Skeletal muscle satellite cell (primary cell): ENCODE results near the gene DDX17.

ENCODE experiments used
- H3K27me3 ChIP-seq: 2 replicates; pipeline ENCODE4 v1.7.0; 2013; ENCODE audit warnings: low read length; ENCODE audit not compliant: control insufficient read depth, insufficient read depth
- H3K36me3 ChIP-seq: 2 replicates; pipeline ENCODE4 v1.7.0; 2013; ENCODE audit warnings: mild to moderate bottlenecking, control low read depth, low read length; ENCODE audit not compliant: insufficient read depth
- H3K4me1 ChIP-seq: 2 replicates; pipeline ENCODE4 v1.7.0; 2013; ENCODE audit warnings: low read length; ENCODE audit not compliant: control insufficient read depth, insufficient read depth
- H3K4me2 ChIP-seq: 2 replicates; pipeline ENCODE4 v1.7.0; 2013; ENCODE audit warnings: mild to moderate bottlenecking, low read length
- H3K4me3 ChIP-seq: 2 replicates; pipeline ENCODE4 v1.7.0; 2013; ENCODE audit warnings: low read length
- H3K9ac ChIP-seq: 2 replicates; pipeline ENCODE4 v1.7.0; 2013; ENCODE audit warnings: mild to moderate bottlenecking, low read depth, low read length, moderate library complexity
- H3K9me3 ChIP-seq: replicated peaks from 2 replicates; pipeline ENCODE4 v1.7.0; 2013; ENCODE audit warnings: mild to moderate bottlenecking, control low read depth, low read length

Gene DDX17

DNA sequence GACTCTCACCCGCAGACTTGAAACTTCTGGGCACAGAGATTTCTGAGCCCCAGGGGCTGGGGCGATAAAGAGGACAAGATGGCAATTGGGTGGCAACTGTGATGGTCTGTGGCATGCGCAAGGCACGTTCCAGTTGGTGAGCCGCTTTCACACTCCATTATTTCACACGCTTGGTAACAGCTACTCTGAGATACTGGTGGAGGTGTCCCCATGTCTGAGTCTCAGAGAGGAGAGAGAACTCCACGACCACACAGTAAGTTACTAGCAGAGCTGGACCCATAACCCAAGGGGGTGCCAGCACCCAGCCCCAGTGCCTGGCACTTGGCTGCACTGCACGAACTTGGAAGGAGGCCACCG lies 45.1 kb downstream of the DDX17 start:
- H3K9me3 ChIP-seq = no peaks in the 10 kb centered on the region
- peaks cover 6% of the 10 kb centered on the region for H3K4me1 ChIP-seq
- H3K9ac ChIP-seq = no peak overlapping the region
- no peaks in the 10 kb centered on the region for H3K36me3 ChIP-seq
- H3K4me2 ChIP-seq = peak overlapping the region; percentile 74
- H3K27me3 ChIP-seq = peaks cover 66% of the 10 kb centered on the region
- H3K4me3 ChIP-seq = no peak overlapping the region

- H3K4me2 ChIP-seq = no peak overlapping the region
These were observed 45.7 kb downstream of the DDX17 start for GRCh38 chr22:38460426-38460840.

DNA sequence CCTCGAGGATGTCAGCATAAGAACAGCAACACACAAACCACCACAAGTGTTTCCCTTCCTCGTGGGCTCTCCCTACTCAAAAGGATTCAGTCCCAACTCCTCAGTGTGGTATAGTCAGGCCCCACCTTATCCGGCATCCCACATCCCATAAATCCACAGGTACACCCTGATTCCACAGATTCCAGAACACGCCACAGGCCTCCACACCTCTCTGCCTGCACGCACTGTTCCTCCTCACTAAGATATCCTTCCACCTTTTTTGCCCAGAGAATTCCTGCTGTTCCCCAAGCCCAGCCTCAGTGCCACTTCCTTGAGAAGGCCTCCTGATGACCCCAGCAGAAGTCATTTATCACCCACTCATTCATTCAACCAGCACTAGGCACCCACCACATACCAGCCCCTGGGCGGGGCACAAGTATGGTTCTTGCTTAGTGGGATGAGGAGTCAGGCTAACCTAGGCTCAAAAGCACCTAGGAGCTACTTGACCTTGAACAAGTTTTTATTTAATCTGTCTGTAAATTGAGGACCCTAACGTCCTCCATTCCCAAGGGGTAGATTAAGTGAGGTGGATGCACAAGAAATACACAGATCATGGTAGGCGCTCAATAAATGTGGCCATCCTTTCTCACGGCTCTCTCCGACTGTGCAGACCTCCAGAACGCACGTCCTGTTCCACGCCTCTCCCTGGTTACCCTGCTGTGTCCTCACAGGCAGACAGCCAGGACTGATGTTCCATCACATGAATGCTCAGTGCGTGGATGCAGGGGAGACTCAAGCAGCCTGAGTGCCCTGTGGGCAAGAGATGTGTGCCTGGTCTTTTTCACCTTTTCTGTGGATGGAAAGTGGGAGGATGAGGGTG lies 49.0 kb downstream of the DDX17 start:
- H3K4me3 ChIP-seq = no peak overlapping the region
- H3K9ac ChIP-seq = no peak overlapping the region
- H3K36me3 ChIP-seq = no peaks in the 10 kb centered on the region
- H3K4me2 ChIP-seq = no peak overlapping the region
- no peaks in the 10 kb centered on the region for H3K9me3 ChIP-seq
- H3K4me1 ChIP-seq = peaks cover 6% of the 10 kb centered on the region
- H3K27me3 ChIP-seq = peaks cover 83% of the 10 kb centered on the region

More at GRCh38 chr22:38460426-38460840, 45.7 kb downstream of the DDX17 start:
- Histone ChIP-seq H3K36me3 (no peaks in the 10 kb centered on the region), H3K27me3 (peaks cover 69% of the 10 kb centered on the region), H3K9me3 (no peaks in the 10 kb centered on the region), H3K4me1 (peaks cover 6% of the 10 kb centered on the region), H3K9ac (no peak overlapping the region), H3K4me3 (no peak overlapping the region)

DNA sequence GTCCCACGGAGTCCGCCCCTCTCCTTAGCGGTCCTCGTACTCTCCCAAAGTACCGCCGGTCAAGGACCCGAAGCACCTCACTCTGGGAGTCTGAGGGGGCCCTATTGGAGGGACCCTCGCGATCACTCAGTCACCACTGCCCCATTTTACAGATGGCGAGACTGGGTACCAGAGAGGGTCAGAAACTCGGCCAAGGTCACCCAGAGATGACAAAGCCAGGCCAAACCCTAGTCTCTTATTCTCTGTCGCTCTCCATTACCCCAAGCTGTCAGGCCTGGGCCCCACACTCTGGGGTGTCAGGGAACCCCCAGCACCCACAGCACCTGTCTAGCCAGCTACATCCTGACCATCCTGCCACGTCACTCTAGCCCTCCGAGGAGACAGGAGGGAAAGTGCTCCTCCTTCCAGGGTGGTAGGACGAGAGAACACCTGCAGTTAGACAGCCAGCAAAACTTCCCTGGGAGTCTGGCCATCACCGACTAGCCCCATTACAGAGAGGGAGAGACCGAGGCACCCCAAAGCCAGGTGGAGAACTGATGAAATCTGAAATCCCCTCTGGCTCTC lies 49.8 kb downstream of the DDX17 start:
- H3K4me3 ChIP-seq = no peak overlapping the region
- no peak overlapping the region for H3K9ac ChIP-seq
- peaks cover 2% of the 10 kb centered on the region for H3K4me1 ChIP-seq
- no peaks in the 10 kb centered on the region for H3K9me3 ChIP-seq
- peaks cover 88% of the 10 kb centered on the region for H3K27me3 ChIP-seq
- H3K4me2 ChIP-seq = no peak overlapping the region
- no peaks in the 10 kb centered on the region for H3K36me3 ChIP-seq

DNA sequence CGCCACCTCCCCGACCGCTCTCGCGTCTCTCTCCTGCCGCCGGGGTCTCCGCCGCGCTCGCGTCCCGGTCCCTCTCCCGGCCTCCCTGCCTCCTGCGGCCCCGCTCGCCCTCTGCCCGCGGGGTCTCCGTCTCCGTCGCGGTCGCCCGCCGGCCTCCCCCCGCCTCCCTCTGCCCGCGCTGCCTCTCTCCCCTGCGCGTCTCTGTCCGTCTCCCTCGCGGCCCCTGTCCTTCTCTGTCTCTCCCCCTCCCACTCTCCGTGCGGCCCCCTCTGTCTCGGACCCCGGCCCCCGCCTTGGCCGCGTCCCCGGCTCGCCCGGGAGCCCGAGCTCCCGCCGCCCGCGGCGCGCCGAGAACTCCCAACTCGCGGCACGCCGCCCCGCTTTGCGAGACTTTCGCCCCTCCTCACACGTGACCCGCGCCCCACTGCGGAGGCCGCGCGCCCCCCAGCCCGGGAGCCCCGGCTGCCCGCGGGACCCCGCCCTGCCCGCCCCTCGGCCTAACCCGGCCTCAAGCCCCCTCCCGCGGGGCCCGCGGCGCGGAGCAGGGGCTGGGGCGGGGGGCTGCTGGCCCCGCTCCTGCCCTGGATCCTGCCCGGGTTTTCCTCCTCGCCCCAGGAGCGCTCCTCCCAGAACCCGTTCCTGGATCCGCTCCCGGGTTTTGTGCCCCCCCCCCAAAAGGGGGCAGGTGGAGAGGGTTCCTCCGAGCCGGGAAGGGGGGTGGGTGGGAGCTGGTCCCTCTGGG lies 50.4 kb downstream of the DDX17 start:
- H3K4me1 ChIP-seq = no peaks in the 10 kb centered on the region
- H3K27me3 ChIP-seq = peaks cover 88% of the 10 kb centered on the region
- H3K36me3 ChIP-seq = no peaks in the 10 kb centered on the region
- no peaks in the 10 kb centered on the region for H3K9me3 ChIP-seq
- H3K4me3 ChIP-seq = peak overlapping the region; percentile 49
- H3K9ac ChIP-seq = no peak overlapping the region
- H3K4me2 ChIP-seq = peak overlapping the region; percentile 65

- Histone ChIP-seq H3K36me3 (no peaks in the 10 kb centered on the region), H3K4me2 (peak within 1 kb of the TSS; percentile 65), H3K9me3 (no peaks in the 10 kb centered on the region), H3K9ac (no peak within 1 kb of the TSS), H3K4me3 (peak within 1 kb of the TSS; percentile 49), H3K27me3 (peaks cover 88% of the 10 kb centered on the region), H3K4me1 (no peaks in the 10 kb centered on the region)
These were observed 51.0 kb downstream of the DDX17 start, which contains the start of gene KCNJ4 for GRCh38 chr22:38455076-38455529. TSS of gene KCNJ4 (minus strand) at chr22:38455199. CDS start at chr22:38428132, 27,067 bp downstream.

- peak overlapping the region; percentile 44 for H3K4me2 ChIP-seq
- no peaks in the 10 kb centered on the region for H3K4me1 ChIP-seq
- no peaks in the 10 kb centered on the region for H3K9me3 ChIP-seq
- no peak overlapping the region for H3K9ac ChIP-seq
- no peaks in the 10 kb centered on the region for H3K36me3 ChIP-seq
- no peak overlapping the region for H3K4me3 ChIP-seq
- peaks cover 88% of the 10 kb centered on the region for H3K27me3 ChIP-seq
These were observed 51.6 kb downstream of the DDX17 start for GRCh38 chr22:38454353-38455075.

GRCh38 chr22:38453996-38454352 lies 52.1 kb downstream of the DDX17 start:
- Histone ChIP-seq H3K4me1 (no peaks in the 10 kb centered on the region), H3K4me3 (no peak overlapping the region), H3K9ac (no peak overlapping the region)

GRCh38 chr22:38453066-38453672 lies 52.9 kb downstream of the DDX17 start:
- no peak overlapping the region for H3K4me3 ChIP-seq
- no peak overlapping the region for H3K9ac ChIP-seq
- peaks cover 86% of the 10 kb centered on the region for H3K27me3 ChIP-seq
- H3K36me3 ChIP-seq = no peaks in the 10 kb centered on the region
- H3K4me2 ChIP-seq = no peak overlapping the region
- H3K4me1 ChIP-seq = no peaks in the 10 kb centered on the region
- H3K9me3 ChIP-seq = no peaks in the 10 kb centered on the region

More at GRCh38 chr22:38453996-38454352, 52.1 kb downstream of the DDX17 start:
- no peaks in the 10 kb centered on the region for H3K36me3 ChIP-seq
- peaks cover 88% of the 10 kb centered on the region for H3K27me3 ChIP-seq
- no peaks in the 10 kb centered on the region for H3K9me3 ChIP-seq
- no peak overlapping the region for H3K4me2 ChIP-seq

DNA sequence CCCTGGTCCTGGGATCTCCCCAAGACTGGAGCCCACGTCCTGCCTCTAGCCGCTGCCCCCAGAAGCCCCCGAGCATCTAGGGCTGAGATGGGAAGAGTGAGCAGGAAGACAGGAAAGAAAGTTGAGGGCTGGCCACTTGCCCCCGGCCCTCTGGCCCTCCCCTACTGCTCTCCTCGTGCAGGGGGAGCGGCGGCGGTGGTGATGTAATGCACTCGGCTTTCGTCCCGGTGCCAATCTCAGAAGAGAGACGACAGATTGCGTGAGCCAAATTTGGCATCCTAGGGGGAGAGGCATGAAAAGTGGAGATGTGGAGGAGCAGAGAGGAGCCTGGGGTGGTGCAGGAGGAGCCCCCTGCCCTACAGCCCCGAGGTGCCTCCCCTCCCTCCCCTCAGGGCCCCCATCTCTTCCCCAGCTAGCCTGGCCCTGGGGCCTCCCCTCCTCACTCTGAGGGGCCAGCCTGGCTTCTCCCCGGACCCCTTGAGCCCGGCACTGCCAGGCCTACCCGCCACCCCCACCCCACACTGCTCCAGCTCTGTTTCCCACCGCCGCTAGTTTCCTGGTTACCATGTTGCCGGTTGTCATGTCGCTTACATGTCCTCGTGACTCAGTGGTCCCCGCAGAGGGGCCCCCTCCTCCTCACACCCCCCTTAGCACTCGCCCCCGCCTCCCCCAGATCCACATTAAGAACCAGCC lies 53.6 kb downstream of the DDX17 start:
- Histone ChIP-seq H3K4me3 (no peak overlapping the region), H3K27me3 (peaks cover 81% of the 10 kb centered on the region), H3K9me3 (no peaks in the 10 kb centered on the region), H3K4me2 (no peak overlapping the region), H3K9ac (no peak overlapping the region), H3K36me3 (no peaks in the 10 kb centered on the region), H3K4me1 (no peaks in the 10 kb centered on the region)
